VCaP (cell line): ENCODE measurements around the gene ANGEL2.

ENCODE experiments used
- H3K27ac ChIP-seq: fragments of 450-650 bp; 2 replicates; pipeline ENCODE4 v1.5.1; 2017
- TF ChIP-seq, protein P1 (sequence below): fragments of 450-650 bp; conservative IDR thresholded peaks from 2 replicates; pipeline ENCODE4 v1.5.1; 2017; ENCODE audit warnings: mild to moderate bottlenecking, moderate library complexity

Gene ANGEL2, protein sequence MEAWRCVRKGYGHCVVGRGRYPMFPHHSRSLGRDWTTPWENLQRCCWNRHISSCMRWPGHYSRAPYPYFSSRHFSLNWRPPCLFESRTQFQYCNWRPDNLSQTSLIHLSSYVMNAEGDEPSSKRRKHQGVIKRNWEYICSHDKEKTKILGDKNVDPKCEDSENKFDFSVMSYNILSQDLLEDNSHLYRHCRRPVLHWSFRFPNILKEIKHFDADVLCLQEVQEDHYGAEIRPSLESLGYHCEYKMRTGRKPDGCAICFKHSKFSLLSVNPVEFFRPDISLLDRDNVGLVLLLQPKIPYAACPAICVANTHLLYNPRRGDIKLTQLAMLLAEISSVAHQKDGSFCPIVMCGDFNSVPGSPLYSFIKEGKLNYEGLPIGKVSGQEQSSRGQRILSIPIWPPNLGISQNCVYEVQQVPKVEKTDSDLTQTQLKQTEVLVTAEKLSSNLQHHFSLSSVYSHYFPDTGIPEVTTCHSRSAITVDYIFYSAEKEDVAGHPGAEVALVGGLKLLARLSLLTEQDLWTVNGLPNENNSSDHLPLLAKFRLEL

DNA sequence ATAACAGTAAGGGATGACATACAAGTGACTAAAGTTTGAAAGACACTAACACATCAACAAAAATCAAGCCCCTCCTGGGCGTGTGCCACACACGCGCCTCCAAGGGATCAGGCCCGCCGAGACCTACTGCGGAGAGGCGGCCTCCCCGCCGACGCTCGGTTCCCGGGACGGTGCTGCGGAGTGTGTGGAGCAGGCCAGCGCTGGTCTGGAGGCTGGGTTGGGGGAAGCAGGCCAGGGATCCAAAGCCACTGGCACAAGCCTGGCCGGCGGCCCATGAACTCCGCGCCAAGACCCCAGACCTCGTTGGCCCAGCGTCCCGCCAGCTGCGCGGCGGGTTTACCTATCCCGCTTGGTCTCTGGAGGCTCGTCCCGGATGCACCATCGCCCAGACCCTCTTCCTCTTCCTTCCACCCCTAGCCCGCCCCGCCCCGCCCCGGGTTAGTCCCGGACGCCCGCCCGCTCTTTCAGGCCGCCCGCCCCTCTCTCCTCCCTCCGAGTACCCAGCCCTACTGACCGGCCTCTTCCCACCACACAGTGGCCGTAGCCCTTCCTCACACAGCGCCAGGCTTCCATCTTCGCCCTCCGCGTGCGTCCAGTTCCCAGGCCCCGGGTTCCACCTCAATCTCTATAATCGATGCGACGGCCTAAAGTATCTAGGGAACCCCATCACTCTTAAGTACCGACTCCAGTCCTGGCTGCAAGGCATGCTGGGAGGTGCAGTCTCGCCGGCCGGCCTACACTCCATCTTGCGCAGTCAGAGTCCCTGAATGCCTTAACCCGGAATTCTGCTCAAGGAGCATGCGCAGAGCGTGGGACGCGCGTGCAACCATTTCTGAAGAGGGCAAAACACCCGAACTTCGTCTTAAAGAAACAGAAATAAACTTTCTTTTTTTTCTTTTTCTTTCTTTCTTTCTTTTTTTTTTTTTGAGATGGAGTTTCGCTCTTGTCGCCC lies at the start of gene ANGEL2:
Gene ANGEL2, minus strand, starts transcription at position 769 of the 952 bp plus-strand sequence. Its CDS starts 196 bp downstream, at position 573.
- TF ChIP-seq, protein P1, sequence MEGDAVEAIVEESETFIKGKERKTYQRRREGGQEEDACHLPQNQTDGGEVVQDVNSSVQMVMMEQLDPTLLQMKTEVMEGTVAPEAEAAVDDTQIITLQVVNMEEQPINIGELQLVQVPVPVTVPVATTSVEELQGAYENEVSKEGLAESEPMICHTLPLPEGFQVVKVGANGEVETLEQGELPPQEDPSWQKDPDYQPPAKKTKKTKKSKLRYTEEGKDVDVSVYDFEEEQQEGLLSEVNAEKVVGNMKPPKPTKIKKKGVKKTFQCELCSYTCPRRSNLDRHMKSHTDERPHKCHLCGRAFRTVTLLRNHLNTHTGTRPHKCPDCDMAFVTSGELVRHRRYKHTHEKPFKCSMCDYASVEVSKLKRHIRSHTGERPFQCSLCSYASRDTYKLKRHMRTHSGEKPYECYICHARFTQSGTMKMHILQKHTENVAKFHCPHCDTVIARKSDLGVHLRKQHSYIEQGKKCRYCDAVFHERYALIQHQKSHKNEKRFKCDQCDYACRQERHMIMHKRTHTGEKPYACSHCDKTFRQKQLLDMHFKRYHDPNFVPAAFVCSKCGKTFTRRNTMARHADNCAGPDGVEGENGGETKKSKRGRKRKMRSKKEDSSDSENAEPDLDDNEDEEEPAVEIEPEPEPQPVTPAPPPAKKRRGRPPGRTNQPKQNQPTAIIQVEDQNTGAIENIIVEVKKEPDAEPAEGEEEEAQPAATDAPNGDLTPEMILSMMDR = no peak
- H3K27ac ChIP-seq = peak within 1 kb of the TSS; percentile 91

DNA sequence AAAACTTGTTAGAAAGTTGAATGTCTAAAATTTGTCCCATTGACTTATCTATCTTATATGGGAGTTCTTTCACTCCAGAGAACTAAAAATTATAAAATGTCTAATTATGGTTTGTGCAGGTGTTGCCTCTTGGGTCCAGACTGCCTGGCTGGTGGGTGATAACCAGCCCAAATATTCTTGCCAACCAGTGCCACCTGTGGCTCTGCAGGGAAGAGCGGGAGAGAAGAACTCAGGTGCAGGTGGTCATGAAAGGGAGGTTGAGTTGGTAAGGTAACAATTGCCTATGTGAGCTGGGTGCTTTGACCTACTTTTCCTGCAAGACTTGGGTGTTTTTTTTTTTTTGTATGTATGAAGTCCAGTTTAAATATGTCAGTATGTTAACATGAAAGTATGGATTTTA lies 45.6 kb upstream of the ANGEL2 start:
- no peak overlapping the region for H3K27ac ChIP-seq
- TF ChIP-seq, protein P1 = no peak

DNA sequence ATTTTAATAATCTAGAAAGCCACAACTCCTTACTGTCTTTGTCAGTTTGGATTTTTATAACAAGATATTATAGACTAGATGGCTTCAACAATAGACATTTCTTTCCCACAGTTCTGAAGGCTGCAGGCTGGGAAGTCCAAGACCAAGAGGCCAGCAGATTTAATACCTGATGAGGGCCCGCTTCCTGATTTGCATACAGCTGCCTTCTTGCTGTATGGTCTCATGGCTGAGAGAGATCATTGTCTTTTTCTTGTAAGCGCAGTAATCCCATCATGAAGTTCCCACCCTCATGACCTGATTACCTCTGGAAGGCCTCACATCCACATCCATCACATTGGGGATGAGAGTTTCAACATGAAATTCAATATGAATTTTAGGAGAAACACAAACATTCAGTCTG lies 45.2 kb upstream of the ANGEL2 start:
- TF ChIP-seq, protein P1 = no peak
- H3K27ac ChIP-seq = no peak overlapping the region

DNA sequence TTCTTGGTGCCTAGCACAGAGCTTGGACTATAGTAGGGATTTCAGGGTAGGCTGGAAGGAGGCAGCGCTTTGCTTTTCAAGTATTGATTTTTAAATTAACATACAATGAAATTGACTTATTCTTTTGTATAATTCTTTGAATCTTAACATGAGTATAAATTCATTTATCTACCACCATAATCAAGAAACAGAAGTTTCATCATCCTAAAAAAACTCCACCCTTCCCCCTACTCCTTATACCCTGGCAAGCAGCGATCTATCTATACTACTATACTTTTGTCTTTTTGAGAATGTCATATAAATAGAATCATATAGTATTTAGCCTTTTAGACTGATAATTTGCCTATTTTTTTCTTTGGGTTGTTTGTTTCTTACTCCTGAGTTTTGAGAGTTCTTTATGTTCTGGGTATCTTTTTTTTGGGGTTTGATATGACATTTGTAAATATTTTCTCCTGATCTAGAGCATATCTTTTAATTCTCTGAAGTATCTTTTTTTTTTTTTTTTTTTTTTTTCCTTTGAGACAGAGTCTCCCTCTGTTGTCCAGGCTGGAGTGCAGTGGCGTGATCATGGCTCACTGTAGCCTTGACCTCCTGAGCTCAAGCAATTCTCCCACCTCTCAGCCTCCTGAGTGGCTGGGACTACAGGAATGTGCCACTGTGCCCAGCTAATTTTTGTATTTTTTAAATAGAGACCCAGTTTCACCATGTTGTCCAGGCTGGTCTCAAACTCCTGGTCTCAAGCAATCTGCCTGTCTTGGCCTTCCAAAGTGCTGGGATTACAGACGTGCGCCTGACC lies 41.8 kb upstream of the ANGEL2 start:
- TF ChIP-seq, protein P1 = no peak

DNA sequence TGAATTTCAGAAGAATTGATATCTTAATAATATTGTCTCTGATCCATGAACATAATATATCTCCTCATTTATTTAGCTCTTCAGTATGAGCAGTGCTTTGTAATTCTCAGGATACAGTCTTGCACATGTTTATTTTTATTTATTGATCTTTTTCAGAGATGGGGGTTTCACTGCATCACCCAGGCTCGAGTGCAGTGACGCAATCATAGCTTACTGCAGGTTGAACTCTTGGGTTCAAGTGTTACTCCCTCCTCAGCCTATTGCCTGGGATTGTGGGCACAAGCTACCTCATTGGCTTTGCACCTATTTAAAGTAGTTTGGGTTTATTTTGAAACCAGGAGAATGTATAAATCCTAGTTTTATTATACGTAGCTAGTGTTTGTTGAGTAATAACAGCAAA lies 40.1 kb upstream of the ANGEL2 start:
- TF ChIP-seq, protein P1 = no peak
- H3K27ac ChIP-seq = no peak overlapping the region

More for the DNA sequence above, 41.8 kb upstream of the ANGEL2 start:
- H3K27ac ChIP-seq = no peak overlapping the region

DNA sequence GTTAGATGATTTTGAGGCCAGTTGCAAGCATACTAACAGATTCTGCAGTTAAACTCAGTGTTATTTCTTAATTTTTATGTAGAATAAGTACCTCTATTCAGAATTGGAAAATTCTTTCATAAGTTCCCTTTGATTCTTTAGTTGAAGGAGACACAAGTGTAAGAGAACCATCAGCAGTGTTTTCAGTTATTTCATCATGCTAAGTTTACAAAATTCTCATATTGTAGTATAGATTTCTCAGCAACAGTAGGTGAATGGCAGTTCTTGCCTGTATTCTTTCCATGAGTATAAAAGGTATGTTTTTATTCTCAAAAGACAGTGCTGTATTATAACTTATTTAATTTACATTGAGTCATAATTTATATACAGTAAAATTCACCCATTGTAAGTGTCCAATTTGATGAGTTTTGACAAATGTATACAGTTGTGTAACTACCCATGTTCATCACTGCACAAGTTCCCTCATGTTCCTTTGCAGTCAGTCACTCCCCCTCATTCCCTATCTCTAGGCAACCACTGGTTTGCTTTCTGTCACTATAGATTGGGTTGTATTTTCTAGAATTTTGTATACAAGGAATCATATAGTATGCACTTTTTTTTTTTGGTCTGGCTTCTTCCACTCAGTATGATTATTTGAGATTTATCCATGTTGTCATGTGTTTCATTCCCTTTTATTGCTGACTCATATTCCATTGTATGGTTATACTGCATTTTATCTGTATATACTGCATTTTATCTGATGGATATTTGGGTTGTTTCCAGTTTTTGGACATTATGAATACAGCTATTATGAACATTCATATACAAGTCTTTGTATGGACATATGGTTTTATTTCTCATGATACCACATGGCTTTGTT lies 39.3 kb upstream of the ANGEL2 start:
- no peak overlapping the region for H3K27ac ChIP-seq

More for the DNA sequence above, 39.3 kb upstream of the ANGEL2 start:
- TF ChIP-seq, protein P1 = no peak
